GM18858 (cell line): ENCODE results near the gene PHF21A.
"Not testable (repeated sequence)": the region's sequence is repeated elsewhere in the genome, so short reads cannot be mapped to it uniquely, and the experiment has no call there.

Experiments
- ATAC-seq: cut with Tn5 transposase; IDR thresholded peaks from one replicate; pipeline ENCODE4 v1.9.1; 2021; ENCODE audit not compliant: unreplicated experiment

Gene PHF21A

GRCh38 chr11:45906965-45907611 is 214.2 kb downstream of the PHF21A start, which contains the start of gene FREY1:
FREY1 (minus strand) TSS chr11:45907271; CDS start chr11:45907245, 26 bp downstream.
- no peak for ATAC-seq

DNA sequence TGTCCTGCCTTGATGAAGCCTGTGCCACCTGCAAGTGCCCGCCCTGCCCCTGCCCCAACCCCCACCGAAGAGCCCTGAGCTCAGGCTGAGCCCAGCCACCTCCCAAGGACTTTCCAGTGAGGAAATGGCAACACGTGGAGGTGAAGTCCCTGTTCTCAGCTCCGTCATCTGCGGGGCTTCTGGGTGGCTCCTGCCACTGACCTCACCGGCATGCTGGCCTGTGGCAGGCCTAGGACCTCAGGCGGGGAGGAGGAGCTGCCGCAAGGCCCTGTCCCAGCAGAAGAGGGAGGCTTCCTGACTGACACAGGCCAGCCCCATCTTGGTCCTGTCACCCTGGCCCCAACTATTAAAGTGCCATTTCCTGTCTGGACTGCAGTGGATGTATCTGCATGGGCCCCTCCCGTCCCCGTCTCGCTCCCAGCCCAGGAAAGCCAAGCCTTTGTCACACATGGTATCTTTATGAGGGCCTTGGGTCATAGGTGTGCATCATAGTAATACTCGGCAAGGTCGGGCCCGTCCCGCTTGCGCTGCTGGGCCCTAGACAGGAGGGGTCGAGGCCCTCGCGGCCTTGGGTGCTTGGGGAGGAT is 215.1 kb downstream of the PHF21A start:
- ATAC-seq, result no peak

DNA sequence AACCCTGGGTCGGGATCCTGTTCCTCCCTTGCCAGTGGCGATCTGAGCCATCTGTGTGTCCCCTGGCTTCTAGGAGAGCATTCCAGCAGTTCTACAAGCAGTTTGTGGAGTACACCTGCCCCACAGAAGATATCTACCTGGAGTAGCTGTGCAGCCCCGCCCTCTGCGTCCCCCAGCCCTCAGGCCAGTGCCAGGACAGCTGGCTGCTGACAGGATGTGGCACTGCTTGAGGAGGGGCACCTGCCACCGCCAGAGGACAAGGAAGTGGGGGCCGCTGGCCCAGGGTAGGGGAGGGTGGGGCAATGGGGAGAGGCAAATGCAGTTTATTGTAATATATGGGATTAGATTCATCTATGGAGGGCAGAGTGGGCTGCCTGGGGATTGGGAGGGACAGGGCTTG is 215.7 kb downstream of the PHF21A start:
- not testable (repeated sequence) for ATAC-seq

- ATAC-seq, result no peak
Measured at GRCh38 chr11:45905095-45905494, 216.2 kb downstream of the PHF21A start.

DNA sequence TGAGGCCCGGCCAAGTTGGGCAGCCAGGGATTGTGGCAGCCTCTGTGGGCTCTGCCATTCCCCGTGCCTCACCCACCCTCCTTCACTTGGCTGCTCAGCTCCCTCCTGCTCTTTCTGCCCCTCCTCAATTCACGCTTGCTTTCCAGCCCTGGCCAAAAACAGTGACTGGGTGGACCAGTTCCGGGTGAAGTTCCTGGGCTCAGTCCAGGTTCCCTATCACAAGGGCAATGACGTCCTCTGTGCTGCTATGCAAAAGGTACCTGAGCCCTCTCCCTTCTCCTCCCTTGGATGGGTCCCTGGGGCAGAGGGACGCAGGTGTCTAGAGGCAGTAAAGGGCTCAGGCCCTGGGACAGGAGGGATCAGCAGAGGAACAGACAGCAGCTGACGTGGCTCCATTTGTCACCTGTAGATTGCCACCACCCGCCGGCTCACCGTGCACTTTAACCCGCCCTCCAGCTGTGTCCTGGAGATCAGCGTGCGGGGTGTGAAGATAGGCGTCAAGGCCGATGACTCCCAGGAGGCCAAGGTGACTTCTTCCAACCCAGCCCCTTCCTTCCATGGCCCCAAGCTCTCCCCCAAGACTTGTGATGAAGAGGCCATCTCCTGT is 216.8 kb downstream of the PHF21A start:
- no peak for ATAC-seq

DNA sequence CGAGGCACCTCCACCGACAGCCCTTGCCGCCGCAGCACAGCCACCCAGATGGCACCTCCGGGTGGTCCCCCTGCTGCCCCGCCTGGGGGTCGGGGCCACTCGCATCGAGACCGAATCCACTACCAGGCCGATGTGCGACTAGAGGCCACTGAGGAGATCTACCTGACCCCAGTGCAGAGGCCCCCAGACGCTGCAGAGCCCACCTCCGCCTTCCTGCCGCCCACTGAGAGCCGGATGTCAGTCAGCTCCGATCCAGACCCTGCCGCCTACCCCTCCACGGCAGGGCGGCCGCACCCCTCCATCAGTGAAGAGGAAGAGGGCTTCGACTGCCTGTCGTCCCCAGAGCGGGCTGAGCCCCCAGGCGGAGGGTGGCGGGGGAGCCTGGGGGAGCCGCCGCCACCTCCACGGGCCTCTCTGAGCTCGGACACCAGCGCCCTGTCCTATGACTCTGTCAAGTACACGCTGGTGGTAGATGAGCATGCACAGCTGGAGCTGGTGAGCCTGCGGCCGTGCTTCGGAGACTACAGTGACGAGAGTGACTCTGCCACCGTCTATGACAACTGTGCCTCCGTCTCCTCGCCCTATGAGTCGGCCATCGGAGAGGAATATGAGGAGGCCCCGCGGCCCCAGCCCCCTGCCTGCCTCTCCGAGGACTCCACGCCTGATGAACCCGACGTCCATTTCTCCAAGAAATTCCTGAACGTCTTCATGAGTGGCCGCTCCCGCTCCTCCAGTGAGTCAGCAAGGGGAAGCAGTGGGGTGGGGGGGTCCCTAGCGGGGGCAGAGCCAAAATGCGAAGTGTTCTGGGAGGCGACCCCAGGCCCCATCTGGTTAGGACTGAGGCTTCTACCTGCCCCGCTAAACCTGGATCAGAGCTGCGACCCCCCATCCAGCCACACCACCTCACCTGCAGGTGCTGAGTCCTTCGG is 218.5 kb downstream of the PHF21A start:
- no peak for ATAC-seq

DNA sequence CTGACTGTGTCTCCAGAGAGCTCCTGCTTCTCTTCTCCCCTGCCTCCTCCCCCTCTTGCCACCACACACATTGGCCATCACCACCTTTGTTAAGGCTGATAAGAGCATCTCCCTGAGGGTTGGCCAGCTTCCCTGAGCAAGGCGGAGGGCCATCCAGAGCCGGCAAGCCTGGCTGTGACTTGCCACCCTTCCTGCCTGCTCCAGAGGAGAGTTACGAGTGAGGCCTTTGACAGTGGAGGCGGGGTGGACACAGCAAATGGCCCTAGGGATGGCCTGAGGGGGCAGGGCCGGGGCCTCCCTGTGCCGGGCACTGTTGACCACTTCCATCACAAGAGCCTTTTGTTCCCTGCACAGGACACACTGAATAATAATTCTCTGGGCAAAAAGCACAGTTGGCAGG is 219.6 kb downstream of the PHF21A start:
- no peak for ATAC-seq

DNA sequence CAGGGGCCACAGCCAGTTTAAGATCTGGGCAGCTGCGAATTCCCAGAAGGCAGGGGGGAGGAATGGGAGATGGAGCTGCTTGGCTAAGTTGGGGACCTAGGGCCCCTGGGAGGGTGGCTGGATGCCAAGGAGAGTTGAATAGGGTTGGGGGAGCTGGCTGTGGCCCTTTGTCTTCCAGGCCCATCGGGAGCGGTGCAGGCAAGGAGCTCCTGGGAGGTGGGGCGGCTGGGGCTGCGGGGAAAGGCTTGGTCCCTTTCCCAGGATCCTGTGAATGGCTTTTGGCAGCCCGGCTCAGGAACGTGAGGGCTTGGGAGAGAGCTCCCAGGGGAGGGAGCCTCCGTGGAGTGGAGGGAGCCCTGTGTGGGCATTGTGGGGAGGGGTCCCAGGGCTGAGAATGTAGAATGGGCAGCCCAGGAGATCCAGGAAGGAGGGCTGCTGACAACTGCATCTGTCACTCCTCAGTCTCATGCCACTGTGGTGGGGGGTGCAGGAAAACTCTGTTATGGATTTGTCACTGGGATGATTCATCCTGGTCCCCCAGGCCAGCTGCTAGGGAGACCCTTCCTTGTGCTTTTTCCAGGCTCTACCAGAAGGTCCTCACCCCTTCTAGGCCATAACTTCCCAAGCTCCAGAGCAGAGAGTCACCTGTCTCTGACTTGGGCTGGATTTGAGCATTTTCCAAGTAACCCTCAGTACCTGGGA is 220.2 kb downstream of the PHF21A start:
- ATAC-seq, result no peak

DNA sequence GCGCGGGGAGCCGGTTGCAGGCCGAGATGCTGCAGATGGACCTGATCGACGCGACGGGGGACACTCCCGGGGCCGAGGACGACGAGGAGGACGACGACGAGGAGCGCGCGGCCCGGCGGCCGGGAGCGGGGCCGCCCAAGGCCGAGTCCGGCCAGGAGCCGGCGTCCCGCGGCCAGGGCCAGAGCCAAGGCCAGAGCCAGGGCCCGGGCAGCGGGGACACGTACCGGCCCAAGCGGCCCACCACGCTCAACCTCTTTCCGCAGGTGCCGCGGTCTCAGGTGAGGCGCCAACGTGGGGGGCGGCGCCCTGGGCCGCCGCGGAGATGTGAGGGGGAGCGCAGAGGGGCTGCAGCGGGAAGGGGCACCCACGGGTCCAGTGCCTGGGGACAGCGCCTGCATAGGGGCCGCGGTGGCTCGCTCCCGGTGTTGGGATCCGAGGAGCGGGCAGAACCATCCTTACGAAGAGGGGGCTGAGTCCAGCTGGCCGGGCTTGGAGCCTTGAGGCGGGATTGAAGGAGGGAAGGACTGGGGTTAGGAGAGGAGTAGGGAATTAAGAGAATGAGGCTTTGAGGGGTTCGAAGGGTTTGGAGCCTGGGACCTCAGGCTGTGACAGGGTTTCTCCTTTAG is 221.0 kb downstream of the PHF21A start:
- not testable (repeated sequence) for ATAC-seq

GRCh38 chr11:45899448-45900174 is 221.6 kb downstream of the PHF21A start:
- ATAC-seq, result peak; percentile 38

DNA sequence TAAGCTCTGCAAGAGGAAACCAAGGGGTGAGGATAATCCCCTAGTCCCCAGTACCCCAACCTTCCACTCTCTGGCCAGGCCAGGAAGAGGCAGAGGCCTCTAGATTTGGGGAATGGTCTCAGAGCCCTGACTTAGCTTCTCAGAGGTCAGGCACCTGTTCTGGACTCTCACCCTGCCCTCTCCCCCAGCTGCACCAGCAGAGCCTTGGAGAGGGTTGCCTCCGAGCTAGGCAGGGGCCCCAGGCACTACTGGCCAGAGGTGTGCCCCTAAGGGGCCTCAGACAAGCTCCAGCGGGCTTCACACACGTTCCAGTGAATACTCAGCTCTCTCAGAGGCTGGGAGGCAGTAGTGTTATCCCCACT is 222.2 kb downstream of the PHF21A start:
- ATAC-seq, result no peak

GRCh38 chr11:45897556-45897955 is 223.7 kb downstream of the PHF21A start:
- no peak for ATAC-seq

DNA sequence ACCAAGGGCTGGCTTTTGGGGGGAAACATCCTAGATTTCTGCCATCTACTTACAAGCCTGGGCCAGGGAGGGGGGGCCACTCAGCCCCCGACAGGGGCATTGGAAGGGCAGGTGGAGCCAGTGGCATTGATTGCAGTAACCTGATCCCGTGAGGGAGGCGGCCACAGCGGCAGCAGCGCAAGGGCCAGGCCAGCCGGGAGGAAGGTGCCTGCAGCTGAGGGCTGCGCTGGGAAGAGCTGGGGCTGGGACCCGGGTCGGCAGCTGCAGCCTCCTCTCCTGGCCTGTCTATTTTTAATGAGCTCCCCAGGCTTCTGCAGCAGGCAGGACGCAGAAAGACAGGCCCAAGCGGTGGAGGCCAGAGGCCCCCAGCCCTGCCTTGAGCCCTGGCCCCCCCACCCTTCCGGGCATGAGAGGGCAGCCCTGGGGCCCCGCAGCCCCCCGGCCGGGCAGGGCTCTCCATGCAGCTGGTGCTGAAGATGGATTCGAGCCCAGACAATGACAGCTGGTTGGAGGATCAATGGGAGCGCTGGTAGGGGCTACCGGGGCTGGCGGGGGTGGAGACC is 224.8 kb downstream of the PHF21A start:
- ATAC-seq, result no peak

DNA sequence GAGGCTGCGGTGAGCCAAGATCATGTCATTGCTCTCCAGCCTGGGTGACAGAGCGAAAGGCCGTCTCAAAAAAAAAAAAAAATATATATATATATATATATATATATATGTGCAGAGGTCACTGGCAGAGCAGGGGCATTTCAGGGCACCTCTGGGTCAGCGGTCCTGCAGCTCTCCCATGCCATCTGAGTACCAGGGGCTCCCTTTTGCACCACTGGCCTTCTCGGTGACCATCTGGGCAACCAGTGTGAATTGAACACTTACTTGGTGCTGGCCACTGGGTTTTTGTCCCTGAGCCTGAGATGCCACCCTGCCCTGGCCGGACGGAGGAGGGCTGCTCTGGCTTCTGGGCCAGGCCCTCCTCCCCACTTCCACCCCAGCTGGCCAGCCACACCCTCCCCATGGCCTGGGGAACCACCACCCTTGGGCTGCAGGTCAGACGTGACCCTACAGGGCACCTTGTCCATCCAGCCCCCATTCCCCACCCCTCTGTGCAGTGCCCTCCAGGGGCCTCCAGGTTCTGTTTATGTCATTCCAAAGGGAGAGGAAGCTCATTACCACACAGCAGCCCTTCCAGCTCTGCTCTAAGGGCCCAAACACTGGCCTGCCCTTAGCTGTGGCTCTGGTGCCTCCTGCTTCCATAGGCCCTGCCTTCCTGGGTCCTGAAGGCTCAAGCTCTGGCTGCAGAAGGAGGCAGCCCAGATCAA is 225.5 kb downstream of the PHF21A start:
- no peak for ATAC-seq

GRCh38 chr11:45894555-45895247 is 226.6 kb downstream of the PHF21A start:
- ATAC-seq, result no peak

DNA sequence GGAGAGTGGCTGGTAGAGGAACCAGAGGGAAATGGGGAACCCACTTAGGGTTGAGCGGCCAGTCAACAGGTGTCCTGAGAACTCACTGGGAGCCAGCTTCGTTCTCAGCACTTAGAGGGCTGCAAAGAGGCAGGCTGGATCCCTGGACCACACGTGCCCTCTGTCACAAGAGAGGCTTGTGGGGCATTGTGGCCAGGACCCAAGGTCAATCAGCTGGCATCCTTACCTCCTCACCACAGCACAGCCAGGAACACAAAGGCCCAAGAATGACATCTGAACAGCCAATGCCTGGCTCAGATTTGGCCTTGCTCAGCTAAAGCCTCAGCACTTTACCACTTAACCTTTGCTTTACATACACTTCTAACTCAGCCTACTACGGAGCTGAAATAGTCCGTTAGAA is 228.4 kb downstream of the PHF21A start:
- no peak for ATAC-seq

DNA sequence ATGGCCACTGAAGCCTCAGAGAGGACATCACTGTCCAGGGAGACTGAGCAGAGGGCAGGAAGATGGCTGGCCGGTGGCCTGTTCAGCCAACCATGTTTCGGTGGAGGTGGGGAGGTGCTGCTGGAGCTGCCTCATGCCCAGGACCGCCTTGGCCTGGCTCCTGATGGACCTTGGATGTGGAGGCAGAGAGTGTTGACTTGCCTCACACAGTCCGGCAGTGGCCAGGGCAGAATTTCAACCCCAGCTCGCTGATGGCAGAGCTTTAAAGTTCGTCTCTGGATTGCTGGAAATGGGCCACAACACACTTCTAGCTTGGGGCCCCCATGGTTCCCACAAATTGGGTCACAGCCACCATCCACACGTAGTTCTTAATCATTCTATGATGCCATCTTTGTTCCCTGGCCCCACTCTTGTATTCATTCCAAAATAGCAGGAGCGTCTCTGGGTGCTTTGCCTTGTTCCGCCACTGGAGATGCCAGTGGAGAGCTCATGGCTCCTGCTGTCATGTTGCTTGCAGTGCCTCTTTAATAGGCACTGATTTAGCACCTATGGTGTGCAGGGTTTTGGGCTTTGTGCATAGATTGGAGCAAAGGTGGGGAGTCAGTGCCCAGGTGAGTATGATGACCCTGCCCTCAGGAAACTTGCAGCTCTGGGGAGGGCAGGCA is 230.2 kb downstream of the PHF21A start:
- no peak for ATAC-seq

- ATAC-seq, result no peak
Measured at GRCh38 chr11:45889966-45890365, 231.3 kb downstream of the PHF21A start.
